Lower leg skin (tissue), 4 donors: ENCODE data around the gene CLIC3. TPM values are rescaled to one million over a fixed set of nuclear protein-coding genes. Genes with fewer than 3 reads are reported as not detected.

ENCODE experiments used
- DNase-seq, 2 donors: peaks; one replicate each; pipeline ENCODE4 v3.0.0-alpha.2; 2019; ENCODE audit warnings: low spot score in 2 of 2
- H3K4me3 ChIP-seq: fragments of 200-600 bp; sonication (generic); 2 replicates; pipeline ENCODE4 v1.5.1; 2017; ENCODE audit warnings: mild to moderate bottlenecking, low read depth; ENCODE audit not compliant: poor library complexity, severe bottlenecking
- CTCF ChIP-seq, 3 donors: fragments of 450-650 bp; IDR thresholded peaks; one replicate each; pipeline ENCODE4 v1.5.1; 2016; ENCODE audit warnings: antibody characterized with exemption in 3 of 3, mild to moderate bottlenecking in 3 of 3, moderate library complexity in 2 of 3
- POLR2A ChIP-seq, 2 donors: fragments of 450-650 bp; IDR thresholded peaks; one replicate each; pipeline ENCODE4 v1.6.1; 2016 to 2017; ENCODE audit warnings: antibody characterized with exemption in 2 of 2, mild to moderate bottlenecking in 1 of 2, moderate library complexity in 1 of 2
- WGBS, 2 donors: methylation state at CpG; one replicate each; pipeline ENCODE4 v1.1.5; 2018; 5-methylcytosine and 5-hydroxymethylcytosine counted together
- intact Hi-C: fragments of 100-400 bp; cut with DNase I; formaldehyde crosslinking; loops from one replicate; pipeline ENCODE4 v1.15.0; 2023; ENCODE audit warnings: low total_unique reads
- total RNA-seq, 4 donors: library from RNA; depleted of rRNA; stranded (reverse); fragments of >200 nt; gene quantifications; one replicate each; pipeline ENCODE4 v1.1.0, GENCODE V29; 2016

CLIC3 gene
- total RNA-seq, 4 donors from 2014 or later = 114 to 328 (median 163) TPM

DNA sequence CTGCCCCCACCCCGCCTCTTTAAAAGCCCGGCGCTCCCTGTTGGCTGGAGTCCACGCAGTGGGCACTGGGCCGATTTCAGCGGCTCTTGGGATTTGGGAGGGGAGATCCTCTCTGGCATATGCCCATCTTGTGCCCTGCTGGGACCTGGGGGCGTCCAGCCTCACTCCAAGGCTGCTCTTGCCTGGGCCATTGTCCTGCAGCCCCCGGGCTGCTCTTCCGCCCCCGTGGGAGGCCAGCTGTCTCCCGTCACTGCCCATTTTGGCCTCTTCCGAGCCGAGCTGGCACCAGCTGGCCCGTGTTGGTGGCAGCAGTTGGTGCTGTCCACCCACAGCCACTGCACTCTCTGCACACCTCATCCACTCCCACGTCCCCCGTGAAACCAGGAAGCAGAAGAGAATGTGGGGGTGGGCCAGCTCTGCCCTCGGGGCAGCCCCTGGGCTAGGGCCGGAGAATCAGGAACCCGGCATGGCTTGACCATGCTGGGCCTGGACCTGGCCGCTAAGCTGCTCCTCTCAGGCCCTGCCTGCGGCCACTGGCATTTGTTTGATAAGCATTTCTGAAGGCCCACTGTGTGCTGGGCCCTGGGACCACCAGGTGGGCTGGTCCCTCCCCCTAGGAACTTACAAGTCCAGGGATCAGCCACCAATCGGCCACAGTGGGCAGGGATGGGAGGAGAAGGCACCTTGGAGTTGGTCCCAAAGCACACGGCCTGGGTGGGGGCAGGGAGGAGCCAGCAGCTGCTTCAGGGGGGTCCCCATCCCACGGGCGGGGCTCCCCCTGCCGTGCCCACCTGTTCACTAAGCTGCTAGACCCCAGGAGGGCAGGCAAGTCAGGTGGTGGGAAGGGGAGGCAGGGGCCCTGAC, 49.1 kb downstream of the CLIC3 start:
- WGBS, 2 donors = 63 to 74% methylated on average over 19 to 26 of the region's 26 CpGs
- H3K4me3 ChIP-seq = no peak overlapping the region
- intact Hi-C loops = loop anchor here (10.0 kb wide), 1 partner anchor 92 kb away; the partner anchor contains the start of gene MAMDC4
- no peak for DNase-seq
- TF ChIP-seq CTCF (IDR thresholded peaks at IDR 0.05) = no peak
- TF ChIP-seq POLR2A (IDR thresholded peaks at IDR 0.05) = no peak

DNA sequence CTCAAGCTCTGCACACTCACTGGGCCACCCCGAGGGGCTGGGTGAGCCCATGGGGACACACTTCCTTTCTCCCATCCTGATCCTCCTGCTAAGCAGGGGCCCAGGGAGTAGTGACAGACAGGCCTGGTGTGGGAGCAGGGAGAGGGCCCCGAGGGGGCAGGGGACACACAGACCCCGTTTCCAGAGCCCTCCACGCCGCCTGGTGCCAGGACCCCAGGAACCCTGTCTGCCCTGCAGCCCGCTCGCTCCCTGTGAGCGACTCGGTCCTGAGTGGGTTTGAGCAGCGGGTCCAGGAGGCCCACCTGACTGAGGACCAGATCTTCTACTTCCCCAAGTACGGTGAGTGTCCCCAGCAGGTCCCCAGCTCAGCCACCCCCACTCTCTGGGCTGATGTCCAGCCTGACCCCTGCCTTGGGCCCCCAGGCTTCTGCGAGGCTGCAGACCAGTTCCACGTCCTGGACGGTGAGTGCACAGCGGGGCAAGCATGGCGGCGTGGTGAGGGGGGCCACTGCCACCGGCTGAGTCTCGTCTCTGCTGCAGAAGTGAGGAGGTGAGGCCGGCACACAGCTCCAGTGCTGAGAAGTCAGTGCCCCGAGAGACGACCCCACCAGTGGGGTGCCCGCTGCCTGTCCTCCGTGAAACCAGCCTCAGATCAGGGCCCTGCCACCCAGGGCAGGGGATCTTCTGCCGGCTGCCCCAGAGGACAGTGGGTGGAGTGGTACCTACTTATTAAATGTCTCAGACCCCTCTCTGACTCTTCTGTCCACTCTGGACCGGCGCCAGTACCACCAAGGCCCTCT, 49.9 kb downstream of the CLIC3 start:
- TF ChIP-seq POLR2A (IDR thresholded peaks at IDR 0.05) (no peak), CTCF (IDR thresholded peaks at IDR 0.05) (no peak)
- WGBS, 2 donors = 79 to 82% methylated on average over 15 to 23 of the region's 27 CpGs
- H3K4me3 ChIP-seq = no peak overlapping the region
- DNase-seq = no peak
- intact Hi-C loops = loop anchor here (10.0 kb wide), 1 partner anchor 92 kb away; the partner anchor contains the start of gene MAMDC4

GRCh38 chr9:136945333-136946227, 50.8 kb downstream of the CLIC3 start:
- DNase-seq = no peak
- WGBS, 2 donors = 80 to 83% methylated on average over 25 to 28 of the region's 30 CpGs
- TF ChIP-seq CTCF (IDR thresholded peaks at IDR 0.05) (no peak), POLR2A (IDR thresholded peaks at IDR 0.05) (no peak)
- no peak overlapping the region for H3K4me3 ChIP-seq
- intact Hi-C loops = loop anchor here (10.0 kb wide), 1 partner anchor 91 kb away; the partner anchor contains the start of gene MAMDC4

Other genes with a start within 250 kb of the CLIC3 start
- 1 to 10 TPM in 2 of 4 donors, not detected in 2; 6.3 to 7.3 TPM for gene LCN6, start 248.0 kb downstream of the CLIC3 start, total RNA-seq
- not detected for gene LCN8, start 238.3 kb downstream of the CLIC3 start, total RNA-seq
- gene LCN15, start 232.1 kb downstream of the CLIC3 start, total RNA-seq = not detected
- 100 to 1,000 TPM in 2 of 4 donors, 10 to 100 TPM in 2; 67.7 to 120 (median 91.3) TPM for gene TMEM141, start 205.2 kb downstream of the CLIC3 start, total RNA-seq
- 1 to 10 TPM in 3 of 4 donors, under 1 TPM in 1; 0.37 to 9.1 (median 2.0) TPM for gene CCDC183, start 200.2 kb downstream of the CLIC3 start, total RNA-seq
- gene RABL6, start 188.6 kb downstream of the CLIC3 start, total RNA-seq = 10 to 100 TPM; 47.8 to 75.1 (median 55.5) TPM
- 1 to 10 TPM; 1.4 to 2.9 (median 1.6) TPM for gene AJM1, start 154.1 kb downstream of the CLIC3 start, total RNA-seq
- 10 to 100 TPM; 22.0 to 60.4 (median 48.7) TPM for gene PHPT1, start 147.2 kb downstream of the CLIC3 start, total RNA-seq
- 1 to 10 TPM in 3 of 4 donors, under 1 TPM in 1; 0.89 to 1.4 (median 1.4) TPM for gene MAMDC4, start 144.2 kb downstream of the CLIC3 start, total RNA-seq
- gene EDF1, start 130.3 kb downstream of the CLIC3 start, total RNA-seq = 100 to 1,000 TPM; 354 to 399 (median 376) TPM
- 10 to 100 TPM; 13.2 to 16.7 (median 15.8) TPM for gene TRAF2, start 110.1 kb downstream of the CLIC3 start, total RNA-seq
- 100 to 1,000 TPM; 145 to 182 (median 154) TPM for gene FBXW5, start 51.8 kb downstream of the CLIC3 start, total RNA-seq
- gene C8G, start 51.3 kb downstream of the CLIC3 start, total RNA-seq = not detected
- not detected for gene LCN12, start 44.3 kb downstream of the CLIC3 start, total RNA-seq
- gene PTGDS, start 19.1 kb downstream of the CLIC3 start, total RNA-seq = 10 to 100 TPM in 3 of 4 donors, 1 to 10 TPM in 1; 9.7 to 75.3 (median 14.8) TPM
- under 1 TPM in 2 of 4 donors, not detected in 2; 0.36 to 0.37 TPM for gene LCNL1, start 13.6 kb downstream of the CLIC3 start, total RNA-seq
- 10 to 100 TPM; 38.7 to 75.8 (median 58.2) TPM for gene PAXX, start 4.1 kb downstream of the CLIC3 start, total RNA-seq
- gene ABCA2, start 31.7 kb upstream of the CLIC3 start, total RNA-seq = 10 to 100 TPM; 18.2 to 27.6 (median 23.7) TPM
- under 1 TPM in 2 of 4 donors, not detected in 2; 0.22 to 0.39 TPM for gene FUT7, start 35.5 kb upstream of the CLIC3 start, total RNA-seq
- gene NPDC1, start 49.6 kb upstream of the CLIC3 start, total RNA-seq = 10 to 100 TPM; 29.1 to 63.9 (median 56.1) TPM
- 10 to 100 TPM; 10.1 to 14.7 (median 12.1) TPM for gene ENTPD2, start 57.5 kb upstream of the CLIC3 start, total RNA-seq
- 10 to 100 TPM in 2 of 4 donors, 1 to 10 TPM in 2; 5.7 to 25.6 (median 13.7) TPM for gene SAPCD2, start 74.0 kb upstream of the CLIC3 start, total RNA-seq
- gene UAP1L1, start 80.9 kb upstream of the CLIC3 start, total RNA-seq = 10 to 100 TPM in 1 of 4 donors, 1 to 10 TPM in 3; 6.6 to 13.7 (median 7.9) TPM
- gene MAN1B1, start 90.4 kb upstream of the CLIC3 start, total RNA-seq = 10 to 100 TPM; 57.7 to 81.0 (median 61.8) TPM
- 100 to 1,000 TPM; 123 to 144 (median 138) TPM for gene DPP7, start 118.2 kb upstream of the CLIC3 start, total RNA-seq
- 1 to 10 TPM in 1 of 4 donors, under 1 TPM in 2, not detected in 1; 0.10 to 2.4 (median 0.49) TPM for gene GRIN1, start 142.6 kb upstream of the CLIC3 start, total RNA-seq
- gene LRRC26, start 173.5 kb upstream of the CLIC3 start, total RNA-seq = 10 to 100 TPM in 3 of 4 donors, 1 to 10 TPM in 1; 4.1 to 29.0 (median 21.3) TPM
- not detected for gene TMEM210, start 175.5 kb upstream of the CLIC3 start, total RNA-seq
- gene ANAPC2, start 192.0 kb upstream of the CLIC3 start, total RNA-seq = 10 to 100 TPM; 26.2 to 69.3 (median 30.5) TPM
- 100 to 1,000 TPM in 2 of 4 donors, 10 to 100 TPM in 2; 79.2 to 112 (median 93.1) TPM for gene SSNA1, start 192.1 kb upstream of the CLIC3 start, total RNA-seq
- gene TPRN, start 204.2 kb upstream of the CLIC3 start, total RNA-seq = 10 to 100 TPM; 27.6 to 34.2 (median 29.1) TPM
- 10 to 100 TPM; 45.7 to 60.7 (median 49.4) TPM for gene TMEM203, start 209.1 kb upstream of the CLIC3 start, total RNA-seq
- gene NDOR1, start 209.1 kb upstream of the CLIC3 start, total RNA-seq = 10 to 100 TPM in 3 of 4 donors, 1 to 10 TPM in 1; 8.1 to 18.6 (median 11.6) TPM
- 10 to 100 TPM in 1 of 4 donors, 1 to 10 TPM in 3; 3.7 to 10.2 (median 5.5) TPM for gene RNF208, start 225.7 kb upstream of the CLIC3 start, total RNA-seq
- gene CYSRT1, start 228.6 kb upstream of the CLIC3 start, total RNA-seq = 100 to 1,000 TPM in 1 of 4 donors, 10 to 100 TPM in 3; 40.2 to 119 (median 67.6) TPM
- gene RNF224, start 230.9 kb upstream of the CLIC3 start, total RNA-seq = 1 to 10 TPM in 2 of 4 donors, under 1 TPM in 1, not detected in 1; 0.25 to 3.2 (median 2.4) TPM
- 1 to 10 TPM in 1 of 4 donors, not detected in 3; 1.6 TPM for gene SLC34A3, start 234.3 kb upstream of the CLIC3 start, total RNA-seq
- gene TUBB4B, start 244.7 kb upstream of the CLIC3 start, total RNA-seq = 100 to 1,000 TPM; 317 to 604 (median 408) TPM